Sciatic nerve (tissue), 1 donor: ENCODE measurements around the gene ZNF330. TPM values are rescaled to one million over a fixed set of nuclear protein-coding genes. Genes with fewer than 3 reads are reported as not detected.

ENCODE experiments used
- total RNA-seq: library from RNA; stranded (reverse); fragmentation: NEBNext Ultra II Directional; extraction: Animal tissue kit (Norgen Biotek cat#: 25700); gene quantifications from one replicate; pipeline ENCODE4 v1.2.1, GENCODE V29; 2021
- donor health status: DM: no; HTN: no; CAD: no.

Gene ZNF330
- total RNA-seq, 1 donor from 2014 or later = 34.4 TPM

Other genes starting within 250 kb of the ZNF330 start
- gene RNF150, start 87.4 kb upstream of the ZNF330 start, total RNA-seq = 13.2 TPM